Activated CD8-positive, alpha-beta T cell treated with anti-CD3 and anti-CD28 coated beads, Interleukin-2, amount 10 ng/mL, durations not matched to agents 7 days and 5 days (primary cell): Measurements from ENCODE around the gene IPO4. TPM values are rescaled to one million over a fixed set of nuclear protein-coding genes. Genes with fewer than 3 reads are reported as not detected.

ENCODE experiments used
- ATAC-seq: fragments of 150-1000 bp; cut with Tn5 transposase; one replicate; pipeline ENCODE4 v1.10.0; 2021; ENCODE audit warnings: moderate library complexity
- CTCF ChIA-PET: fragments of 350-600 bp; sonication (Branson Sonifier 250); formaldehyde crosslinking; loops from one replicate; lab custom pipeline; 2021; ENCODE audit warnings: antibody characterized with exemption; lab: Charles Lee
- POLR2A ChIA-PET: fragments of 350-600 bp; sonication (Branson Sonifier 250); formaldehyde crosslinking; loops from one replicate; lab custom pipeline; 2021; ENCODE audit warnings: antibody characterized with exemption; lab: Charles Lee
- DNase-seq: peaks from one replicate; pipeline ENCODE4 v3.0.0-alpha.2; 2020
- H3K27ac Mint-ChIP-seq: one replicate; pipeline ENCODE4 v1.8.0; 2021; ENCODE audit warnings: mild to moderate bottlenecking, mixed read lengths
- H3K27me3 Mint-ChIP-seq: one replicate; pipeline ENCODE4 v1.8.0; 2021; ENCODE audit warnings: low read depth, mixed read lengths
- H3K36me3 Mint-ChIP-seq: one replicate; pipeline ENCODE4 v1.8.0; 2021; ENCODE audit warnings: low read depth, mixed read lengths
- H3K4me1 Mint-ChIP-seq: one replicate; pipeline ENCODE4 v1.8.0; 2021; ENCODE audit warnings: low read depth, mixed read lengths
- H3K4me3 Mint-ChIP-seq: one replicate; pipeline ENCODE4 v1.8.0; 2021; ENCODE audit warnings: mild to moderate bottlenecking, mixed read lengths
- H3K9me3 Mint-ChIP-seq: one replicate; pipeline ENCODE4 v1.8.0; 2022; ENCODE audit warnings: mixed read lengths; ENCODE audit not compliant: insufficient read depth
- total RNA-seq, 2 experiments: library from RNA; stranded (reverse); gene quantifications; one replicate each; pipeline ENCODE4 v1.2.3, GENCODE V29; 2021

Gene IPO4
- total RNA-seq, 2 experiments from 2014 or later: 56.3 to 60.1 TPM

DNA sequence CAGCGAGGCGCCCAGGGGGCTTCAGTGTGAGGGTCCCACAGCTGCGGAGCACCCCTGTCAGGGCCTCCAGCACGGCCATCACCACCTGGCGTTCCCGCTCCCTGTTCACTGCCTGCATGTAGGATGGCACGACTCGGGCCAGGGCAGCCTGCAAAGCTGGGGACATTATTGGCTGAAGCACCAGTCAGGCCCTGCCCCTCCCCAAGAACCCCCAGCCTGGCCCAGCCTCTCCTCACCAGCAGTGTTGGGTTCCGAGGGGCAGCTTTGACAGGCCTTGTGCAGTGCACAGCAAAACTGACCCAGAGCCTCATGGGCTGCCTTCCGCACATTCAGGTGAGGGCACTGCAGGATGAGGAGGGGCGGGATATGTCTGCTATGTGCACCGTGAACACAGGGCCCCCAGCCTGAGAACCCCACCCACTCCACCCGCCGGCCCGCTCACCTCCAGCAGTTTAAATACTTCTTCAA is 5.6 kb downstream of the IPO4 start:
- H3K9me3 Mint-ChIP-seq: no peaks in the 10 kb centered on the region
- ChIA-PET CTCF (no interaction called here), POLR2A (interaction anchor here (1.2 to 2.6 kb wide), 4 partner anchors 10 to 21 kb away, joined by 4 to 15 read pairs (median 4); partner anchors contain the start of genes IRF9 and REC8)
- no peak overlapping the region for H3K4me3 Mint-ChIP-seq
- no peaks in the 10 kb centered on the region for H3K27me3 Mint-ChIP-seq
- no peak for DNase-seq
- peaks cover 50% of the 10 kb centered on the region for H3K36me3 Mint-ChIP-seq
- H3K27ac Mint-ChIP-seq: no peak overlapping the region
- peaks cover 13% of the 10 kb centered on the region for H3K4me1 Mint-ChIP-seq
- no peak for ATAC-seq

DNA sequence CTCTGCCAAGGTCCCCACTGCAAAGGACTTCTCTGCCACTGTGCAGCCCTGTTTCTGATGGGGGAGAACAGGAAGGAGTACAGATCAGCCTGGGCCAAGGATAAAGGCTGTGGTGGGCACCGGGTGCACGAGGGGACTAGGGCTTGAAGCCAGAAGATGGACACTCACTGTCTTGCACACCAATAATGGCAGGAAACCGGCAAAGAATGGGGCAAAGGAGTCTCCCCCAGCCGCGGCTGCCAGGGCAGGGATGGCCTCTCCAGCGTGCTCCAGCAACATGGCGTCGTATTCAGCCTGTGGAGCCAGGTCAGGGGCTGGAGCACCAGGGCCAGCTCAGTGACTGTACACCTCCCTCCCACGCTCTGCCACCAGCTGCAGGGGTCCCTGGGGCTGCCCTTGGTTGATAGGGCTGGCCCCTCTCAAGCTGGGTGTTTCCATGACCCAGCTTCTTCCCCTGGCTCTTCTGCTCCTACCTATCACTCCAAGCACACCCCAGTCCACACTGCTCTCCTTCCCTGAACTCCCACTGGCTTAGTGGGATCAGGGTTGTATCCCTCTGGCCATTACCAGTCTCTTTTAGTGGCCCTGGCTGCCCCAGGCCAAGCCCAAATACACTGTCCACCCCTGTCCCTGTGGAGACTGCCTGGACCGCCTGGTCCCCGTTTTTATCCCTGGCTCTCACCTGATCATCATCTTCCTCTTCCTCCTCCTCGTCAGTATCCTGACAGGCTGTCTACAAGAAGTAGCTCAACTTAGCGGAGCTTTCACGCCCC is 6.3 kb downstream of the IPO4 start:
- H3K27ac Mint-ChIP-seq: peak overlapping the region; percentile 50
- H3K9me3 Mint-ChIP-seq: no peaks in the 10 kb centered on the region
- H3K27me3 Mint-ChIP-seq: no peaks in the 10 kb centered on the region
- H3K36me3 Mint-ChIP-seq: peaks cover 50% of the 10 kb centered on the region
- ChIA-PET CTCF (no interaction called here), POLR2A (interaction anchor here (0.6 to 2.6 kb wide), 6 partner anchors 9 to 31 kb away, joined by 3 to 15 read pairs (median 4); partner anchors contain the start of genes CHMP4A, IRF9 and REC8)
- DNase-seq: no peak
- H3K4me3 Mint-ChIP-seq: no peak overlapping the region
- H3K4me1 Mint-ChIP-seq: peaks cover 7% of the 10 kb centered on the region
- no peak for ATAC-seq

DNA sequence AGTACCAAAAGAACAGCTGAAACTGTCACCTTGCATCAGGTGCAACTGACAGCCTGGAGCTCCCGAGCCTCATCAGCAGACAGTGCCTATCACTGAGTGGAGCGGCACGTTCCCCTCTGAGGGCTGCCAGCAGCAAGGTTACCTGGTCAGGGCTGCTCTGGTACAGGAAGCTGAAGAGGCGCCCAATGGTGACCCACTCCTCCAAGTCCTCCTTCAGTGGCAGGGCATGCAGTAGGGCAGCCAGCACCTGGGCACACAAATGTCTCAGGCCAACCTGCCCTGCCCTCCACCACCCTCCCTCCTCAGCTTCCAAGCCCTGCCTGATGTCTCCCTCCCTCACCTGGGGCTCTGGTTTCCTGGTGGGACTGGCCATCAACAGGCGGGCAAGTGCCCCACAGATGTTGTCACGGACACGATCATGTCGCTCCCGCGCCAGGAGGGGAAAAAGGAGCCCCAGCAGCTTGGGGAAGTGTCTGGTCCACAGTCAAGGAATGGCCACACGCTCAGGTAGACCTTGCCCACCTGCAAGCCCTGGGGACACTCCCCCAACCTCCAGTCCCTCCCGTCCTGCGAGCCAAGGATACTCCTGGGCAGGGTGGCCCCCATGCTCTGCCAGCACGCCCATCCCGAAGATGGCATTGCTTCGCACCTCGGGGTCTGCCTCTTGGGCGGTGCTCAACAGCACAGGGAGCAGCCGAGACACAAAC is 7.1 kb downstream of the IPO4 start:
- ChIA-PET POLR2A (interaction anchor here (1.3 to 5.1 kb wide), 5 partner anchors 8 to 20 kb away, joined by 4 to 37 read pairs (median 12); partner anchors contain the start of genes IRF9 and TM9SF1), CTCF (interaction anchor here (1.0 to 1.5 kb wide), 2 partner anchors 21 to 40 kb away, joined by 3 to 4 read pairs; partner anchors contain the start of genes EMC9 and IRF9)
- no peaks in the 10 kb centered on the region for H3K9me3 Mint-ChIP-seq
- peaks cover 50% of the 10 kb centered on the region for H3K36me3 Mint-ChIP-seq
- no peaks in the 10 kb centered on the region for H3K27me3 Mint-ChIP-seq
- ATAC-seq: no peak
- H3K4me3 Mint-ChIP-seq: no peak overlapping the region
- H3K4me1 Mint-ChIP-seq: peaks cover 2% of the 10 kb centered on the region
- H3K27ac Mint-ChIP-seq: peak overlapping the region; percentile 50
- DNase-seq: no peak

DNA sequence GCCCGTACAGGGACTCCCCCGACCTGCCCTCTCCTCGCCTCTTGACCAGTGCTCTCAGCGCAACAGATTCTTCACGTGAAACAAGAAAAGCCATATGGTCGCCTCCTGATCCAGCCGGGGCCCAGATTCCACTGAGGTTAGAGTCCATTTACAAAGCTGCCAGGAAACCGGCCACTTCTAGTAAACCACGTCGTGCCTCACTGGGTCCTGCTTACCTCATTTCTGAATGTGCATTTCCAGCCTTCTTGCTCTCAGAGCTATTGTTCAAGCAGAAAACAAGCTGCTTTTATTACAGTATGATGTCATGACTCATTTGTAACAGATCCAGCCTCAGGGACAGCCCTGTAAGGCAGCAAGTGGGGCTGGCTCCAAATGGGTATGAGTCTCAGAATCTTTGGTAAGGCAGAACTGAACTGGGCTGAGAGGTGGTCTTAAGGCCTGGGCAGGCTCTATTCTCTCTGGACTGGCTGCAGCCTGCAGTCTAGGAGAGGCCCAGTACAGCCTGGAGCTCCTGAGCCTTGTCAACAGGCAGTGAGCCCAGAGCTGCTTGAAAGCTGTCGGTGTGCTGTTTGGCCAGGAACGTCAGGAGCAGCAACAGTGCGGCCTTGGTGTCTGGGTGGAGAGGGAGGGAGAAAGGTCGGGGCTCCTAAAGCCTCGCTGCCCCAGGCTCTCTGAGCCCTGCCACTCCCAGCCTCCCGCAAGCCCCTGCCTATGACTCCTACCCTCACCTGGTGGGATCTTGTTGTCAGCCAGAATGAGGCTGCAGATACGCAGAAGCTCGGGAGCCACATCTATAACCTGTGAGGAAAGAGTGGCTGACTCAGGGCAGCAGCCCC is 8.4 kb downstream of the IPO4 start:
- H3K27ac Mint-ChIP-seq: no peak overlapping the region
- H3K4me3 Mint-ChIP-seq: no peak overlapping the region
- H3K4me1 Mint-ChIP-seq: peaks cover under 1% of the 10 kb centered on the region
- ATAC-seq: no peak
- no peaks in the 10 kb centered on the region for H3K27me3 Mint-ChIP-seq
- H3K36me3 Mint-ChIP-seq: peaks cover 52% of the 10 kb centered on the region
- POLR2A ChIA-PET: interaction anchor here (0.7 to 5.1 kb wide), 8 partner anchors 9 to 19 kb away, joined by 3 to 37 read pairs (median 4); partner anchors contain the start of genes IPO4, IRF9 and TM9SF1
- H3K9me3 Mint-ChIP-seq: no peaks in the 10 kb centered on the region
- DNase-seq: no peak
- CTCF ChIA-PET: interaction anchor here (1.0 to 1.5 kb wide), 2 partner anchors 19 to 39 kb away, joined by 3 to 4 read pairs; partner anchors contain the start of genes EMC9 and IRF9

DNA sequence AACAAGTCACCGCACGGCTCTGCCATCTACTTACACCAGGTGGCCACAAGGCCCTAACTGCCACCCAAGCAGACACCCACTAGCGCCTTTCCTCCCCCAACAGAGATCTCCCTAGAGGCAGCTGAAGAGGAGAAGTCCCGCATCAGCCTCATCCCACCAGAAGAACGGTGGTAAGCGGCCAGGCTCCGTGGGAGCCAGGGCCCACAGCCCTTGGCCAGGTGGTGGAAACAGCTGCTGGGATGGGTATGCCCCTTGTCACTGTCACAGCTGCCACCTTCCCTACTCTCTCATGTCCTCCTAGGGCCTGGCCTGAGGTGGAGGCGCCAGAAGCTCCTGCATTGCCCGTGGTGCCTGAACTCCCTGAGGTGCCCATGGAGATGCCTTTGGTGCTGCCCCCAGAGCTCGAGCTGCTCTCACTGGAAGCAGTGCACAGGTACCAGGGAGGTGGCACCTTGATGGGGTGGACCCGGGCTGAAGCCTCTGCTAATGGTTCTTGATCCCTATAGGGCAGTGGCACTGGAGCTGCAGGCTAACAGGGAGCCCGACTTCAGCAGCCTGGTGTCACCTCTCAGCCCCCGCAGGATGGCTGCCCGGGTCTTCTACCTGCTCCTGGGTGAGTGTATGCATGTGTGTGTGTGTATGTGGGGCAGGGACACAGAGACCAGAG is 9.2 kb downstream of the IPO4 start:
- ATAC-seq (no peak), DNase-seq (no peak)
- POLR2A ChIA-PET: interaction anchor here (0.7 to 5.1 kb wide), 9 partner anchors 9 to 27 kb away, joined by 3 to 37 read pairs (median 5); partner anchors contain the start of genes IPO4, IRF9 and TM9SF1
- peaks cover 55% of the 10 kb centered on the region for H3K36me3 Mint-ChIP-seq
- peak overlapping the region; percentile 56 for H3K27ac Mint-ChIP-seq
- CTCF ChIA-PET: interaction anchor here (0.8 kb wide), 1 partner anchor 9 kb away, joined by 3 read pairs; the partner anchor contains the start of gene IPO4
- no peaks in the 10 kb centered on the region for H3K9me3 Mint-ChIP-seq
- H3K27me3 Mint-ChIP-seq: no peaks in the 10 kb centered on the region
- H3K4me3 Mint-ChIP-seq: no peak overlapping the region
- H3K4me1 Mint-ChIP-seq: peaks cover 8% of the 10 kb centered on the region

DNA sequence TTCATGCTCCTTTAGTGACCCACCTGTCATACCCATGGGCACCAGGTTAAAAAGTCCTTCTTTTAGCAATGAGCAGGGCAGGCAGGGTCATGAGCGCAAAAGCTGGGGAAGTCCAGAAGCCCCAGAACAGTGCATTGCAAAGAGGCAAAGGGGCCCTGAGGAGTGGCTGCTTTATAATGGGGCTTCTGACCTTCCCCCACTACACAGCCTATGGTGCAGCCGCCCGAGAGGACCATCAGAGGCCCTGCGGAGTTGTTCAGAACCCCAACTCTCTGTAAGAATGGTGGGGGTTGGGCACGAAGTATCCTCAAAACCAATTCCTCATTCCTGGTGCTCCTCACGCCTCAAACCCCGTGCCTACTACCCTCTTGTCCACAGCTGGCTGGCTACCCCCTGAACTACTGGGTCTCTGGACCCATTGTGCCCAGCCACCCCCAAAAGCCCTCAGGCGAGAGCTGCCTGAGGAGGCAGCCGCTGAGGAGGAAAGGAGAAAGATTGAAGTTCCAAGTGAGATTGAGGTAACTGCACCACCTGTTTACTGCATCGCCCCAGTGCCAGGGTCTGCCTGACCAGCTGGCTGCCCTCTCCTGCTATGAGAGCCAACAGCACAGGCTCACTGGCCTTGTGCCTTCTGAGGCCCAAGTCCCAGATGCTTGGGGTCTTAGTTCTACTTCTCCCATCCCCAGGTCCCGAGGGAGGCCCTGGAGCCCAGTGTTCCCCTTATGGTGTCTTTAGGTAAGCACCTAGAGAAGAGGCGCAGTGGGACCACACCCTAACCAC is 10.0 kb downstream of the IPO4 start:
- no peak for ATAC-seq
- ChIA-PET POLR2A (interaction anchor here (0.7 to 5.1 kb wide), 5 partner anchors 9 to 28 kb away, joined by 5 to 37 read pairs (median 5); partner anchors contain the start of gene IRF9), CTCF (interaction anchor here (0.8 kb wide), 1 partner anchor 10 kb away, joined by 3 read pairs; the partner anchor contains the start of gene IPO4)
- no peak for DNase-seq
- Mint-ChIP-seq H3K9me3 (no peaks in the 10 kb centered on the region), H3K4me1 (peaks cover 8% of the 10 kb centered on the region), H3K27ac (no peak overlapping the region), H3K36me3 (peaks cover 59% of the 10 kb centered on the region), H3K4me3 (no peak overlapping the region), H3K27me3 (no peaks in the 10 kb centered on the region)

DNA sequence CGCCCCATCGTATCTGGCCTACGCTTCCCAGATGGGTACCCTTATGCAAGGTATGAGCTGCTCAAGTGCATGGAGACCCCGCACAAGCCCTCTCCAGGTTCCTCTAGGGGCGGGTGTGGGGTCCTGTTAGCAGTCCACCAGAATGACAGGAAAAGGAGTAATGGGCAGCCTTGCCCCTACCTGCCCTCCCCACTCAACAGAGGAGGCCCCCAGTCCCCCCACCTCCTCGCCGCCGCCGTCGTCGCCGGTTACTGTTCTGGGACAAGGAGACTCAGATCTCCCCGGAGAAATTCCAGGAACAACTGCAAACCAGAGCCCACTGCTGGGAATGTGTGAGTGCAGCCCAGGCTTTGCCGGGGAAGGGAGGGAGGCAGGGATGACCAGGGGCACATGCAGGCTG is 10.7 kb downstream of the IPO4 start:
- H3K9me3 Mint-ChIP-seq: no peaks in the 10 kb centered on the region
- ATAC-seq (no peak), DNase-seq (no peak)
- no peak overlapping the region for H3K27ac Mint-ChIP-seq
- peaks cover 60% of the 10 kb centered on the region for H3K36me3 Mint-ChIP-seq
- peaks cover 12% of the 10 kb centered on the region for H3K4me1 Mint-ChIP-seq
- H3K4me3 Mint-ChIP-seq: no peak overlapping the region
- H3K27me3 Mint-ChIP-seq: no peaks in the 10 kb centered on the region
- ChIA-PET CTCF (no interaction called here), POLR2A (interaction anchor here (0.7 to 5.1 kb wide), 4 partner anchors 11 to 36 kb away, joined by 4 to 37 read pairs (median 7); partner anchors contain the start of genes EMC9 and IRF9)

DNA sequence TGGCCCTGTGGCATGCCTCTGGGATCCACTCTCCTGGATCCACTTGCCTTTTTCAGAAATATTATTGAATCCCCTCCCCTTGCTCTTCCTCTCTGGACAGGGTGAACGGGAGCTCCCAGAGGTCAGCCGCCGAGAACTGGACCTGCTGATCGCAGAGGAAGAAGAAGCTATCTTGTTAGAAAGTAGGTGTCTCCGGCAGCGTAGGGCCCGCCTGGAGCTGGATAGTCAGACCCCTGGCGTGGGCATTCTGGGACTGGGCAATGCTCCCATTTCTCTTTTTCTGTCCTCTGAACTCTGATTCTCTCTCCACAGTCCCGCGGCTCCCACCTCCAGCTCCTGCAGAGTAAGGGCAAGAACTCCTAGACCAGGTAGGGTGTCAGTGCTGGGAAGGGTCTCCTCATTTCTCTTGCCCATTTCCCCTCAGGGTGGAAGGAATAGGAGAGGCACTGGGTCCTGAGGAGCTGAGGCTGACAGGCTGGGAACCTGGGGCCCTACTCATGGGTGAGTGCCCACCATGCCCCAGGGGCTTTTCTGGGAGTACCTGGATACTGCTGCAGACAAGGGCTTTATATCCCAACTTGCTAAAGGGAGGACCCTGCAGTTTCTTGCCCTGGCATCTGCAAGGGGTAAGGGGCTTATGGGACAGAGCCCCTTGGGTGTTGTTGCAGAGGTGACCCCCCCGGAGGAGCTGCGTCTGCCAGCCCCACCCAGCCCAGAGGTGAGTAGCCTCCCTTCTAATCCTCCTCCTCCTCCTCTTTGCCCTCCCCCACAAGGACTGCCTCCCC is 11.4 kb downstream of the IPO4 start:
- ChIA-PET POLR2A (interaction anchor here (0.7 to 5.1 kb wide), 5 partner anchors 10 to 36 kb away, joined by 4 to 37 read pairs (median 9); partner anchors contain the start of genes EMC9, IPO4 and IRF9), CTCF (no interaction called here)
- no peak for ATAC-seq
- Mint-ChIP-seq H3K4me3 (no peak overlapping the region), H3K27ac (no peak overlapping the region), H3K9me3 (no peaks in the 10 kb centered on the region), H3K4me1 (peaks cover 14% of the 10 kb centered on the region), H3K36me3 (peaks cover 58% of the 10 kb centered on the region), H3K27me3 (no peaks in the 10 kb centered on the region)
- no peak for DNase-seq

DNA sequence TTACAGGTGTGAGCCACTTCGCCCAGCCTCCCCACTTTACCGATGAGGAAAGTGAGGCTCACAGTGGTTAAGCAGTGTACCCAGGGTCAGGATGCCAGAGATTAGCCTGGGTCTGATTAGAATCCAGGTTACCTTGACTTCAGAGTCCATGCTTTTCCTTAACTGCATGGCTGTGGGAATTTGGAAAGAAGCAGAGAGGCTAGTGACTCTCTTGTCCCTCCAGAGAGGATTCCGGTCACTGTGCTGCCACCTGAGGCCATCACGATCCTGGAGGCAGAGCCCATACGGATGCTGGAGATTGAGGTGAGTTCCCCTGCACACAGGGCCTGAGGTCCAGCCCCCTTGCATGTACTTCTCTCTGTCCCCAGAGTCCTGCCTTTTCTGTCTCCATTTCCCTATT is 12.0 kb downstream of the IPO4 start:
- no peaks in the 10 kb centered on the region for H3K27me3 Mint-ChIP-seq
- H3K27ac Mint-ChIP-seq: no peak overlapping the region
- peaks cover 19% of the 10 kb centered on the region for H3K4me1 Mint-ChIP-seq
- ChIA-PET POLR2A (interaction anchor here (0.7 to 5.1 kb wide), 5 partner anchors 11 to 15 kb away, joined by 3 to 37 read pairs (median 5); partner anchors contain the start of genes IPO4 and IRF9), CTCF (interaction anchor here (0.7 kb wide), 1 partner anchor 15 kb away, joined by 3 read pairs; the partner anchor contains the start of gene IRF9)
- H3K4me3 Mint-ChIP-seq: no peak overlapping the region
- ATAC-seq (no peak), DNase-seq (no peak)
- no peaks in the 10 kb centered on the region for H3K9me3 Mint-ChIP-seq
- H3K36me3 Mint-ChIP-seq: peaks cover 58% of the 10 kb centered on the region
